Eye (tissue), 1 donor: ENCODE measurements around the gene P3H1.
"Not testable (repeated sequence)": the region's sequence is repeated elsewhere in the genome, so short reads cannot be mapped to it uniquely, and the experiment has no call there.

Experiments
- DNase-seq: peaks from one replicate; pipeline ENCODE4 v3.0.0-alpha.2; 2015

P3H1 gene

DNA sequence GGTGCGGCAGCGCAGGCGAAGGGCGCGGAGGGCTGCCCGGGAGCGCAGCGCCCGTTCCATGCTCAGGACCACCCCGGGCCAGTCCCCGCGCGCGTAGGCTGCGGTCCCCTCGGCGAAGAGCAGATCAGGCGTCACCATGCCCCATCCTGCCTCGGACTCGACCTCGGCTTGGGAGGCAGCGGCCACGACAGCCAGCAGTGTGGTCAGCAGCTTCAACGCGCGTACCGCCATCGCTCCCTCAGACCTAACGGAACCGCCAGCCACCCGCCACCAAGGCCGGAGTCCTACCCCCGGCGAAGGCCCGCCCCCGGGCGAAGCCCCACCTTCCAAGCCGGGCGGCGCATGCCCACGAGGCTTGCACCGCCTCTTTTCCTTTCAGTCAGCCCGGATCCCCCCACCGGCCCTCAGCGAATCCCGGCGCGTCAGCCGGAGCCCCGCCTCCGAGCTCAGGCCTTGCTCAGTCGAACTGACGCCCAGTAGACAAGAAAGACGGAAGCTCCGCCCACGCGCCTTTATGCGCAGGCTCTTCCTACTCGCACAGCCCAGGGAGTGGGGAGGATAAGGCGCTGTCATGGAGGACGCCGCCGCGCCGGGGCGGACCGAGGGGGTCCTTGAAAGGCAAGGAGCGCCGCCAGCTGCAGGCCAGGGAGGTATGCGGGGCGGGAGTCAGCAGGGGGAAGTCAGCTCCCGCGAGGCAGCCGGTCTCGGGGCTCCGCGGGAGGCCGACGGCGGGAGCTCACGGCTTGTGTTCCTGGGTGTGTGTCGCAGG, at the start of gene P3H1, which contains the start of gene C1orf50:
Gene P3H1 (minus strand): TSS at position 288 of the 769 bp plus-strand sequence. CDS start 57 bp downstream, at position 231.
Gene C1orf50 (plus strand): TSS at position 509 of the 769 bp plus-strand sequence. CDS start 63 bp downstream, at position 572.
- peak; percentile 100 for DNase-seq

- DNase-seq = no peak
Measured at GRCh38 chr1:42815941-42816584, 49.2 kb upstream of the P3H1 start.

- not testable (repeated sequence) for DNase-seq
Measured at GRCh38 chr1:42814815-42815214, 48.0 kb upstream of the P3H1 start.

GRCh38 chr1:42807056-42807668, 40.3 kb upstream of the P3H1 start:
- DNase-seq = peak; percentile 70

DNA sequence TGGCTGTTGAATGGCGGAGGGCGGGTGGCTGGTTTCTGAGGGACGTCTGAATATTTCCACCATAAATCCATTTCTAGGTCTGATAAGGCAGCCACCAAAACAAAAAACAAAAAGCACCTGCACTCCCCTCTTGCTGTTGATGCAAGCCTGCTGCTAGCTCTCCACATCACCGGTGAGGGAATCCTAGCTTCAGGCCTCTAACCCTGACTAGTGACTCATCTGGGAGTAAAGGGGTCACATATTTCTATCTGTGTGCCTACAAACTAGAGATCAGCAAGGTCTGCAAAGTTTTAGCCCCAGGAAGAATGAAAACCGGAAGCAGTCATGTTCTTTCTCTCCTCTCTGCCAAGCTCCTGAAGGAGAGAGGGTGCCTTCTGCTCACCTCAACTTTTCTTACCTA, 39.8 kb upstream of the P3H1 start:
- DNase-seq = no peak

DNA sequence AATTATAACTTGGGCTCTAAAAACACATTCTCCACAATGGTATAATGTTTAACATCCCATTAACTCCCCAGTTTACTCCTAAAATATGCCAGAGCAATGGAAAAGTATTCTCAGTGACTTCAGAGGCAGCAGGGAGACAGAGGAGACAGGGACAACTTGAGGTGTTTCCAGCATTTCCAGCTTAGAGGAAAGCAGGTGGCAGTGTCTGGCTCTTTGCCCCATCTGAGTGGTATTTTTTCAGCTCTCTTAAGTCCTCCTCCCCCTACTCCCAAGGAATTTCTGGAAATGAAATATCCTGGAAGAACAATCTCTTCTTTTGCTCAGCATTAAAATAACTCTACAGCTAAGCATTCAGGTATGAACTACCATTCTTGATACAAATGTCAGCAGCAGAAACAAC, 39.3 kb upstream of the P3H1 start:
- DNase-seq = no peak

DNA sequence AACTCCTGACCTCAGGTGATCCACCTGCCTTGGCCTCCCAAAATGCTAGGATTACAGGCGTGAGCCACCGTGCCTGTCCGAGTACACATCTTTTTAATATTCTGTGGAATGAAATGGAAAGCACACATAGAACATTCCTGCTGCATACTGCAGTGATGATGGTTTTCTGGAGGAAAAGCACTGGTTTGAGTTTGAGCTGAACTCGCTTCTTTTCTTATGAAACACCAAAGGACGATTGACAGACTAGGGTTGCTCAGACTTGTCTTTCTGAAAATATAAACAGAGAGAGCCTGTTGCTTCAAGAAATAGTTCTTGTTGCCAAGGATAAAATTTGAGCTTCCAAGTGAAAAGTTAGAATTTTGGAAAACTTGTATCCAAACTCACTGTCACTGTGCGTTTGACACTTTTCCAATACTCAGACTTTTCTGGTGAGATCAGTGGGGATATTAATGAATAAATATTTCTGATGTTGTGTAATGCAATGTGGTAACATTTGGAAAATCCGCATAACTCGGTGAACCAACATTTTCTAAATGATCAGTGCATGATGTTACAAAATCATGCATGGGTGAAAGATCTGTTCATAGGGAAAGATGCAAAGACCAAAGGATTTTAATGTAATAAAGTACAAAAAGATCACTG, 35.1 kb upstream of the P3H1 start:
- DNase-seq = no peak

DNA sequence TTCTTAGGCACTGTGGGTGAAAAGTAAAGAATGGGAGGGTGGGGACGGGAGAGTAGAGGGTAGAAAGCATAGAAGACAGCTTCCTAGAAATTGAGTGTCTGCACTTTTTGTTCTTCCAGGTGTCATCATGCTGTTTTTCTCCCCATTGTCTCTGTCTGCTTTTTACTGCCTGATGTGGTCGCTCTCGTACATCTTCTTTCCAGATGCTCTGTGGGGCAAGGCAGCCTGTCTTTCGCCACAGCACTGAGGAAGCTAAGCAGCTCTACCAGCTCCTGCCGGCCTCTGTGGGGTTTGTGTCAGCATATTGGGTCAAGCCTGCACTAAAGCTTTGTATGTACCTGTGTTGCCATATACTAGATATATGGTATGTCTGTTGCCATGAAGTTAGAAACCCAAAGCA, 31.2 kb upstream of the P3H1 start:
- DNase-seq = no peak

DNA sequence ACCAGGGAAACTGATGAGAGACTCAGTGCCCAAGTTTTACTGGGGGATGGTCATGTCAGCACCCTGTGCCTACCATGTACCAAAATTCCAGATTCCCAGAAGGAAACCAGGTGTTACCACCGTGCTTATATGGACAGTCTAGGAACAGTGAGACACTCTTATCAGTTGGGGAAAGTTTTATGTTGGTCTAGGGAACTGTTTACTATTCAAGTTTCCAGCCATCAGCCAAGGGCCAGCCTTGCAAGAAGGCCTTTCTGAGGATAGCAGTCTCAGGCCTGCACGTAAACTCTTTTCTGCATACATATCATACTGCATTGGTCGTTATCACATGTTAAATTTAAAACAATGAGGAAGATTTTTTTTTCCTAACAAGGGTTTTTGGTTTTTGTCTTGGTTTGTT, 30.6 kb upstream of the P3H1 start:
- no peak for DNase-seq

DNA sequence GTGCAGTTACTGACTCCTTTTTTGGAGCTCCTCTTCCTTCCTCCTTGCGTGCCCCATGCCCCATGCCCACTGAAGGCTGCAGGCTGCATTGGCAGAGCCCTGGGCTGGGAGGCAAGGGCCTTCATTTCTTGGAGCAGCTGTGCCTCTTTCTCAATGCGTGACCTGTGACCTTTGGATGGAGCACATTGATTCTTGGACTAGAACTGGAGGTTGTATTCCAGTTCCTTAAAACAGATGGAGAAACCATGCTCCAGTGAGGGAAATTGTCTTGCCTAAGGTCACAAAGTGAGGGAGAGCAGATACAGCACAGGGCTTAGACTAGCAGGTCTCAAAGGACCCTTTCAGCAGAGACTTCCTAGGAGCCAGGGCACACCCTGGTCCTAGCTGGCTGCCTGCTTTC, 27.0 kb upstream of the P3H1 start:
- DNase-seq = no peak

- DNase-seq = no peak
Measured at GRCh38 chr1:42788021-42788420, 21.2 kb upstream of the P3H1 start.

DNA sequence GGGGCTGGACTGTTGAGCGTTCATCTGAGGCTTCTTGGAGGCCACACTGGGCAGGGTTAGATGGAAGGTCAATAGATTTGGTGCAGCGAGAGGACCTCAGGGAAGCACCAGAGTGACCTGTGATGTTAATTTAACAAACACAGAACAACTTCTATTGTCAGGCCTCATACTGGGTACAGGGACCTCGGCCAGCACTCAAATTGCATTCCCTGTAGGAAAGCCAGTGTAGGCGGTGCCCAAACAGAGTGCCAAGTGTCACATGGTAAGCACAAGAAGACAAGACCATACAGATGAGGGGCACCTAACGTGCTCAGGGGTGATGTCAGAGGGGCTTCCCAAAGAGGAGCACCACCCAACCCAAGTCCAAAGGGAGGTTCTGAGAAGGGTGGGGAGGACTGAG, 19.3 kb upstream of the P3H1 start:
- no peak for DNase-seq

- peak; percentile 47 for DNase-seq
Measured at GRCh38 chr1:42784946-42785693, 18.3 kb upstream of the P3H1 start, which contains the start of gene TMEM269. Gene TMEM269, plus strand, starts transcription at chr1:42784991. Its CDS starts 4,903 bp downstream, at chr1:42789894.

- no peak for DNase-seq
Measured at GRCh38 chr1:42784547-42784945, 17.7 kb upstream of the P3H1 start.

- no peak for DNase-seq
Measured at GRCh38 chr1:42783092-42783491, 16.3 kb upstream of the P3H1 start.

- DNase-seq = no peak
Measured at GRCh38 chr1:42780176-42780575, 13.3 kb upstream of the P3H1 start.

- no peak for DNase-seq
Measured at GRCh38 chr1:42779725-42780124, 12.9 kb upstream of the P3H1 start.

- DNase-seq = peak; percentile 70
Measured at GRCh38 chr1:42777852-42778251, 11.0 kb upstream of the P3H1 start.

DNA sequence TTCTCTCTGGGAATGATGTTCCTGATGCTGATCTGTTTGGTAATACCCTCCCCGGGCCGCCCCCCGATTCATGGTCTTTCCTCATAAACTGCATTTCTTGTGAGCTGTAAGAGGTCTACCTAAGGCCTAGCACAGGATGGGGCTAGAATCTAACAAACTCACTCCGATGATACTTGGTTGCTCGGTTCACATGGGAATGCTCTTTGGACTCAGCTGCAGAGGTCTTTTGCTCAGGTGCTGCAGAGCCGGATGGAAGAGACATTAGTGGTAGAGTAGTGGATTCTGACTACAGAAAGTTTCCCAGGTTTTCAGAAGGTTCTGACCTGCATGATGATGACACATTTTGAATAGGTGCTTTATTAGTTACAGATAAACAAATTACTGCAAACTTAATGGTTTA, 9.7 kb upstream of the P3H1 start:
- no peak for DNase-seq

GRCh38 chr1:42774928-42775526, 8.2 kb upstream of the P3H1 start:
- DNase-seq = no peak

GRCh38 chr1:42773420-42773819, 6.6 kb upstream of the P3H1 start:
- no peak for DNase-seq

DNA sequence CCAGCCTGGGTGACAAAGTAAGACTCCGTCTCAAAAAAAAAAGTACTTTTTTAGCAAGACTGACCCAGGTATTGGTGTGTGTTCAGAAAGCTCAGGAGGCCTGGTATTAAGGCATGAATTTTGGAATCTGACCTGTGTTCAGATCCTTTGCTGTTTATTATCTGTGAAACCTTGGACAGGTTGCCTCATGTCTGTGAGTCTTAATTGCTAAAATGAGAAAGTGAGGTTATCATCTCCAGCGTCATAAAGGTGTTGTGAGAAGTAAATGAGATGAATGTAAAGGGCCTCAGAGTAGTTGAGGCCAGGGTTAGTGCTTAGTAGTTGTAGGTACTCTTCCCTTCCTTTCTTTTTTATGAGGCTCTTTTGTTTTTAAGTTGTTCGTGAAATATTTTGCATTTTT, 3.0 kb upstream of the P3H1 start:
- DNase-seq = no peak
